Lung (tissue), 12 donors: ENCODE results near the gene PLCB4. TPM values are rescaled to one million over a fixed set of nuclear protein-coding genes. Genes with fewer than 3 reads are reported as not detected.
A peak's percentile ranks its signal among the peaks of the same experiment; 100 is the strongest.

Experiments used
- ATAC-seq: fragments of 200-7000 bp; cut with Tn5 transposase; one replicate; pipeline ENCODE4 v1.9.1; 2020; ENCODE audit warnings: moderate number of reproducible peaks; ENCODE audit not compliant: insufficient read depth, low FRiP score
- DNase-seq, 3 donors: peaks; one replicate each; pipeline ENCODE4 v3.0.0-alpha.2; 2013 to 2017
- H3K27ac ChIP-seq, 2 donors: one replicate each; pipeline ENCODE4 v1.5.1; 2013; ENCODE audit warnings: mild to moderate bottlenecking in 2 of 2, moderate library complexity in 2 of 2, control low read depth in 1 of 2, inconsistent platforms in 1 of 2, low read depth in 1 of 2, low read length in 1 of 2
- H3K27me3 ChIP-seq, 3 donors: one replicate each; pipeline ENCODE4 v1.5.1; 2013; ENCODE audit warnings: low read length in 2 of 3; ENCODE audit not compliant: control insufficient read depth in 3 of 3, insufficient read depth in 3 of 3
- H3K36me3 ChIP-seq, 4 donors: one replicate each; pipeline ENCODE4 v1.5.1; 2013; ENCODE audit warnings: low read length in 4 of 4, mild to moderate bottlenecking in 1 of 4, moderate library complexity in 1 of 4; ENCODE audit not compliant: control insufficient read depth in 4 of 4, insufficient read depth in 4 of 4
- H3K4me1 ChIP-seq, 5 donors: one replicate each; pipeline ENCODE4 v1.5.1; 2013; ENCODE audit warnings: low read length in 5 of 5, mild to moderate bottlenecking in 2 of 5, moderate library complexity in 1 of 5; ENCODE audit not compliant: control insufficient read depth in 5 of 5, insufficient read depth in 5 of 5
- H3K4me3 ChIP-seq: one replicate; pipeline ENCODE4 v1.5.1; 2013; ENCODE audit warnings: mild to moderate bottlenecking, control low read depth, moderate library complexity
- H3K9ac ChIP-seq, 2 donors: one replicate each; pipeline ENCODE4 v1.5.1; 2013; ENCODE audit warnings: low read length in 2 of 2, control low read depth in 1 of 2; ENCODE audit not compliant: insufficient read depth in 1 of 2
- H3K9me3 ChIP-seq, 4 donors: one replicate each; pipeline ENCODE4 v1.5.1; 2013; ENCODE audit warnings: low read length in 3 of 4, mild to moderate bottlenecking in 1 of 4, moderate library complexity in 1 of 4; ENCODE audit not compliant: control insufficient read depth in 4 of 4, insufficient read depth in 3 of 4
- WGBS, 2 donors: extraction: QIAGEN DNeasy Blood & Tissue Kit; methylation state at CpG; one replicate each; pipeline ENCODE4 v1.1.7; 2013; 5-methylcytosine and 5-hydroxymethylcytosine counted together
- polyA plus RNA-seq, 2 donors: library from polyadenylated mRNA; stranded (reverse); fragments of 200-250 nt; gene quantifications; one replicate each; pipeline ENCODE4 v1.2.1, GENCODE V29; 2013
- total RNA-seq, 2 donors: library from RNA; depleted of rRNA in 1 of 2; stranded (reverse); fragments of >200 nt in 1 of 2; gene quantifications; one replicate each; pipeline ENCODE4 v1.2.1, GENCODE V29; 2014 to 2021
- TF ChIP-seq, protein P1 (sequence below): IDR thresholded peaks from 2 replicates; pipeline ENCODE4 v1.5.1; 2012; ENCODE audit warnings: mild to moderate bottlenecking; ENCODE audit errors: control extremely low read depth, extremely low read depth
- donor health status: control.
- donor health status: control.
- donor health status: Bipolar disorder and iron deficiency.
- donor health status: healthy.
- donor health status: DM: yes; HTN: yes; CAD: no.

Gene PLCB4
- total and polyA plus RNA-seq, 4 donors, result 2.1 to 18.6 (median 5.6) TPM

DNA sequence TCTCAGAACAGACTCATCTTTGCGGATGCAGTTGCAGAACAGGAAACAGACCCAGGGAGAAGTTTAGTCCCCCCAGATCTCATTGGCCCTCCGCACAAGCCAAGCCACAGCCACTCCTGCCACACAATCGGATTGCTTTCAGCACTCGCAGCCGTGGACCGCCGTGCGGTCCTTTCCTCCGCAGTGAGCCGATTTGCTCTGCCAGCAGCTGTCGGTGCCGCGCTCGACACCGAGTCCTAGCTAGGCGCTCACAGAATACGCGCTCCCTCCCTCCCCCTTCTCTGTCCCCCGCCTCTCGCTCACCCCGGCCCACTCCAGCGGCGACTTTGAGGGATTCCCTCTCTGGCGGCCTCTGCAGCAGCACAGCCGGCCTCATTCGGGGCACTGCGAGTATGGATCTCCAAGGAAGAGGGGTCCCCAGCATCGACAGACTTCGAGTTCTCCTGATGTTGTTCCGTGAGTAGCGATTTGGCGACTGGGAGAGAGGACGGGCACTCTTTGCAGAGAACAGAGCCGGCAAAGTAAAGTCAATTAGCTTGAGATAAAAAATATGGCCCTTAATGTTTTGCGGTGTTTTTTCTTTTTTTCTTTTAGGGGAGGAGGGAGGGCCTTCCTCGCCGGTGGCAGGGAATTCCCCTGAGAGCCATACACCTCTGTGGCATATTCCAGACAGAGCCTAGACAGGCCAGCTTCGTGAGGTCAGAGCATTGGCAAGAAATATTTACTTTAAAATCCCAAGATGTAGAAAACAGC is 445.8 kb downstream of the PLCB4 start, which contains the start of gene LAMP5:
TSS of gene LAMP5 (plus strand) at position 130 of the 753 bp plus-strand sequence. CDS start at position 393, 263 bp downstream.
- Histone ChIP-seq H3K9ac (no peak within 1 kb of the TSS), H3K27ac (no peak within 1 kb of the TSS), H3K4me3 (no peak within 1 kb of the TSS), H3K36me3 (no peaks in the 10 kb centered on the region), H3K4me1 (peaks cover 0 to 26% (median 5%) of the 10 kb centered on the region in 5 donors), H3K9me3 (peaks cover 0 to 5% (median 0%) of the 10 kb centered on the region in 4 donors), H3K27me3 (peaks cover 6 to 94% (median 80%) of the 10 kb centered on the region in 3 donors)
- ATAC-seq (peak; percentile 27), DNase-seq (peak; percentile 66 to 82 (median 76))
- WGBS, 2 donors, result 0 to 2% methylated on average over 38 of the region's 38 CpGs
- TF ChIP-seq, protein P1, sequence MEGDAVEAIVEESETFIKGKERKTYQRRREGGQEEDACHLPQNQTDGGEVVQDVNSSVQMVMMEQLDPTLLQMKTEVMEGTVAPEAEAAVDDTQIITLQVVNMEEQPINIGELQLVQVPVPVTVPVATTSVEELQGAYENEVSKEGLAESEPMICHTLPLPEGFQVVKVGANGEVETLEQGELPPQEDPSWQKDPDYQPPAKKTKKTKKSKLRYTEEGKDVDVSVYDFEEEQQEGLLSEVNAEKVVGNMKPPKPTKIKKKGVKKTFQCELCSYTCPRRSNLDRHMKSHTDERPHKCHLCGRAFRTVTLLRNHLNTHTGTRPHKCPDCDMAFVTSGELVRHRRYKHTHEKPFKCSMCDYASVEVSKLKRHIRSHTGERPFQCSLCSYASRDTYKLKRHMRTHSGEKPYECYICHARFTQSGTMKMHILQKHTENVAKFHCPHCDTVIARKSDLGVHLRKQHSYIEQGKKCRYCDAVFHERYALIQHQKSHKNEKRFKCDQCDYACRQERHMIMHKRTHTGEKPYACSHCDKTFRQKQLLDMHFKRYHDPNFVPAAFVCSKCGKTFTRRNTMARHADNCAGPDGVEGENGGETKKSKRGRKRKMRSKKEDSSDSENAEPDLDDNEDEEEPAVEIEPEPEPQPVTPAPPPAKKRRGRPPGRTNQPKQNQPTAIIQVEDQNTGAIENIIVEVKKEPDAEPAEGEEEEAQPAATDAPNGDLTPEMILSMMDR, result no peak

DNA sequence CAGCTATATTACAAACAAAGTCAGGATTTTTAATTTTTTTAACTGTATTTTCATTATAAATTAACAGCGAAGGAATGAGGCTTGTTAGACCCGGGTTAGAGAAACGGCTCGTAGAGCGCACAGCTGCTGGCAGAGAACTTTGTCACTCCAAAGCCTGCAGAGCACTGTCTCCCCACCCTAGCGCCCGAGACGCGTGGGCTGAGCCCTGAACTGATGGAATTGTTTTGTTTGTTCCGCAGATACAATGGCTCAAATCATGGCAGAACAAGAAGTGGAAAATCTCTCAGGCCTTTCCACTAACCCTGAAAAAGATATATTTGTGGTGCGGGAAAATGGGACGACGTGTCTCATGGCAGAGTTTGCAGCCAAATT is 446.3 kb downstream of the PLCB4 start:
- peaks cover 0 to 26% (median 5%) of the 10 kb centered on the region in 5 donors for H3K4me1 ChIP-seq
- H3K4me3 ChIP-seq, result no peak overlapping the region
- no peaks in the 10 kb centered on the region for H3K36me3 ChIP-seq
- peaks cover 0 to 5% (median 0%) of the 10 kb centered on the region in 4 donors for H3K9me3 ChIP-seq
- 9 to 10% methylated on average over 13 of the region's 13 CpGs for WGBS, 2 donors
- no peak overlapping the region for H3K9ac ChIP-seq
- no peak overlapping the region for H3K27ac ChIP-seq
- DNase-seq, result peak in 1 of 3 donors; percentile 23
- peaks cover 6 to 89% (median 75%) of the 10 kb centered on the region in 3 donors for H3K27me3 ChIP-seq
- TF ChIP-seq, protein P1, result no peak
- no peak for ATAC-seq

DNA sequence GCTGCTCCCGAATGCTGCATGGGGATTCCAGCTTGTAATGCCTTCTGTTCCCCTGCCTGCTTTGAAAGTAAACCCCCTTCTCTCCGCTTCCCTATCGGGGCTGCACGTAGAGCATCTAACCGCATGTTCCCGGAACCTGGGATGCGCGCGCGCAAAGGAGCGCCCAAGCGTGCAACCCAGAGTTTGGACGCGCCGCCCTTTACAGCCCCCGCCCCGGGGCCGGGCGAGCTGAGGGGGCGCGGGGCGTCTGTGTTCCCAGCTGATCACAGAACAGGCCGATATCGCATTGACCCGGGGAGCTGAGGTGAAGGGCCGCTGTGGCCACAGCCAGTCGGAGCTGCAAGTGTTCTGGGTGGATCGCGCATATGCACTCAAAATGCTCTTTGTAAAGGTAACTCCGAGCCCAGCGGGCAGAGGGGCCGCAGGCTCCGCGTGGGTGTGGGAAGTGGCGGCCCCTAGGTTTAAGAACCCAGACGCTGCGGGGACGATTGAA is 446.9 kb downstream of the PLCB4 start:
- WGBS, 2 donors, result 3 to 6% methylated on average over 38 of the region's 38 CpGs
- ATAC-seq (no peak), DNase-seq (peak in 1 of 3 donors; percentile 26)
- H3K9me3 ChIP-seq, result peaks cover 0 to 5% (median 0%) of the 10 kb centered on the region in 4 donors
- H3K27ac ChIP-seq, result no peak overlapping the region
- peaks cover 0 to 26% (median 5%) of the 10 kb centered on the region in 5 donors for H3K4me1 ChIP-seq
- H3K36me3 ChIP-seq, result no peaks in the 10 kb centered on the region
- TF ChIP-seq, protein P1, result no peak
- H3K4me3 ChIP-seq, result no peak overlapping the region
- H3K9ac ChIP-seq, result no peak overlapping the region
- H3K27me3 ChIP-seq, result peaks cover 6 to 89% (median 72%) of the 10 kb centered on the region in 3 donors
